ENCODE data around the gene KCNJ5.

The KCNJ5 gene

DNA sequence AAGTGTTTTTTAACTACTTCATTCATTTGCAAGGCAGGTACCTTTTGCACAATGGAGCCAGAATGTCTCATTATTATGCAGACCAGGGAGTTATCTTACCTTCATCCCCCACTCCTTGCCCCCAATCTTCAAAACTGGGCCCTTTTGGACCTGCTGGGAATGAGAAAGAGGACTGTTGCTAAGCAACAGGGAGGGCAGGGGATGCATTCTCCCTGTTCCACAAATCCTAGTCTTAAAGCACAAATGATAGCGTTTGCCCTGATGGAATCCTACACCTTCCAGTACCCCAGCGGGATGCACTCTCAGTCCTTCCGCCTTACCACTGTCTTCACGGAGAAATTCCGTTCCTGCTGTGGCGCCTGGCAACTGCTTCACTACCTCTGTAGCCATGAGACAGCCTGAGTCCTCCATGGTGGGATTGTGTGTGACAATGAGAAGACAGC lies 20.0 kb upstream of the KCNJ5 start:
- Histone ChIP-seq H3K9me3 (ENCODE audit: control insufficient read depth, insufficient read depth, low read length) (no peaks in the 10 kb centered on the region), H3K4me2 (ENCODE audit: low read length) (no peak overlapping the region), H4K20me1 (ENCODE audit: control insufficient read depth, insufficient read depth, low read depth, low read length) (no peaks in the 10 kb centered on the region), H3K36me3 (ENCODE audit: control insufficient read depth, low read length) (no peaks in the 10 kb centered on the region), H3K27ac (ENCODE audit: low read depth, low read length) (no peak overlapping the region), H3K9me2 (replicated peaks; ENCODE audit: control insufficient read depth, low read length) (no peaks in the 10 kb centered on the region), H3F3A (ENCODE audit: control insufficient read depth, insufficient read depth) (no peaks in the 10 kb centered on the region), H3K79me2 (ENCODE audit: control insufficient read depth, low read length) (no peaks in the 10 kb centered on the region), H3K4me1 (ENCODE audit: control insufficient read depth, low read length) (no peaks in the 10 kb centered on the region), H3K4me3 (ENCODE audit: low read length) (no peak overlapping the region), H3K27me3 (ENCODE audit: control insufficient read depth, low read length) (peaks cover 14% of the 10 kb centered on the region)
- TF ChIP-seq EZH2phosphoT487 (IDR thresholded peaks at IDR 0.05; ENCODE audit: borderline replicate concordance, low read length) (no peak), CTCF (IDR thresholded peaks at IDR 0.05; ENCODE audit: low read depth, low read length, poor library complexity, severe bottlenecking) (no peak)

DNA sequence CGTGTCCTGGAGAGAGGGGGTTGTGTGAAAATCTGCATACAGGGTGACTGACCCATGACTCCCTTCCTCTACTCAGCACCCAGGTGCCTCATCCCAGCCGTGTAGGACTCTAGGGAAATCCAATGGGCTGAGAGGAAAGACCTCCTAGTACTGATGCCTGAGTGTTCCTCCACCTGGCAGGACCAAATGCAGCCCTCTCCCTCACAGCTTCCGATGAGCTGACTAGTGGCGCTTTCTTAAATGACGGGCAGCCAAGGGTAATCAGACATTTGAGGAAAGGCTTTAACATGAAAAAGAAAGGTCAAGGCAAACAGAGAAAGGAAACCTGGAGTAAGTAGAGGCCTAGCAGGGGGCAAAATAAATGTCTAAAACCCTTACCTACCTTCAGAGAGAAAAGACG lies 19.1 kb upstream of the KCNJ5 start:
- Histone ChIP-seq H3K27me3 (ENCODE audit: control insufficient read depth, low read length) (peaks cover 17% of the 10 kb centered on the region), H3K79me2 (ENCODE audit: control insufficient read depth, low read length) (no peaks in the 10 kb centered on the region), H3K9me3 (ENCODE audit: control insufficient read depth, insufficient read depth, low read length) (no peaks in the 10 kb centered on the region), H3K4me1 (ENCODE audit: control insufficient read depth, low read length) (no peaks in the 10 kb centered on the region), H3K27ac (ENCODE audit: low read depth, low read length) (no peak overlapping the region), H3K4me2 (ENCODE audit: low read length) (no peak overlapping the region), H3F3A (ENCODE audit: control insufficient read depth, insufficient read depth) (no peaks in the 10 kb centered on the region), H3K36me3 (ENCODE audit: control insufficient read depth, low read length) (no peaks in the 10 kb centered on the region), H4K20me1 (ENCODE audit: control insufficient read depth, insufficient read depth, low read depth, low read length) (no peaks in the 10 kb centered on the region), H3K4me3 (ENCODE audit: low read length) (no peak overlapping the region), H3K9me2 (replicated peaks; ENCODE audit: control insufficient read depth, low read length) (no peaks in the 10 kb centered on the region)
- TF ChIP-seq CTCF (IDR thresholded peaks at IDR 0.05; ENCODE audit: low read depth, low read length, poor library complexity, severe bottlenecking) (no peak), EZH2phosphoT487 (IDR thresholded peaks at IDR 0.05; ENCODE audit: borderline replicate concordance, low read length) (no peak)

DNA sequence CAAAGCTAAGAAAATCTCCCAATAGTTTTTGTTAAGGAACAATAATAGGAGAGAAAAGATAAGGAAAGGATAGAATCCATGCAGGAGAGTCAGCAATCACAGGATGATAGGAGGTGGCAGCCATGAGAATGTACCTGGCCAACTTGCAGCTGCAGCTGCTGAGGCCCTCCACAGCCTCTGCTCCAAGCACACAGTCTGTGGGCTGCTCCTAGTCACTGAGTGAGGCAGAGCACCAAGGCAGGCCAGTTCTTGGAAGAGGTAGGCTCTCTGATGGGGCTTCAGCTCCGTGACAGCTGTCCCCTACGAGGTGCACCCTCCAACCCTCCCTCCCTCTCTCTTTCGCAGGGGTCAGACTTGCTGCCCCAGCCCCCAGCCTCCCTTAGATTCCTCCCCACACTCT lies 18.6 kb upstream of the KCNJ5 start:
- TF ChIP-seq EZH2phosphoT487 (IDR thresholded peaks at IDR 0.05; ENCODE audit: borderline replicate concordance, low read length) (no peak), CTCF (IDR thresholded peaks at IDR 0.05; ENCODE audit: low read depth, low read length, poor library complexity, severe bottlenecking) (no peak)
- no peak overlapping the region for H3K27ac ChIP-seq (ENCODE audit: low read depth, low read length)
- no peaks in the 10 kb centered on the region for H3K36me3 ChIP-seq (ENCODE audit: control insufficient read depth, low read length)
- no peaks in the 10 kb centered on the region for H4K20me1 ChIP-seq (ENCODE audit: control insufficient read depth, insufficient read depth, low read depth, low read length)
- H3K4me1 ChIP-seq (ENCODE audit: control insufficient read depth, low read length) = no peaks in the 10 kb centered on the region
- H3K9me2 ChIP-seq (replicated peaks; ENCODE audit: control insufficient read depth, low read length) = no peaks in the 10 kb centered on the region
- H3K79me2 ChIP-seq (ENCODE audit: control insufficient read depth, low read length) = no peaks in the 10 kb centered on the region
- H3K9me3 ChIP-seq (ENCODE audit: control insufficient read depth, insufficient read depth, low read length) = no peaks in the 10 kb centered on the region
- H3K27me3 ChIP-seq (ENCODE audit: control insufficient read depth, low read length) = peaks cover 17% of the 10 kb centered on the region
- H3K4me2 ChIP-seq (ENCODE audit: low read length) = no peak overlapping the region
- H3F3A ChIP-seq (ENCODE audit: control insufficient read depth, insufficient read depth) = no peaks in the 10 kb centered on the region
- H3K4me3 ChIP-seq (ENCODE audit: low read length) = no peak overlapping the region

- Histone ChIP-seq H3F3A (ENCODE audit: control insufficient read depth, insufficient read depth) (no peaks in the 10 kb centered on the region), H3K4me1 (ENCODE audit: control insufficient read depth, low read length) (no peaks in the 10 kb centered on the region), H3K36me3 (ENCODE audit: control insufficient read depth, low read length) (no peaks in the 10 kb centered on the region), H4K20me1 (ENCODE audit: control insufficient read depth, insufficient read depth, low read depth, low read length) (no peaks in the 10 kb centered on the region), H3K27me3 (ENCODE audit: control insufficient read depth, low read length) (peaks cover 31% of the 10 kb centered on the region), H3K4me2 (ENCODE audit: low read length) (no peak overlapping the region), H3K9me3 (ENCODE audit: control insufficient read depth, insufficient read depth, low read length) (no peaks in the 10 kb centered on the region), H3K4me3 (ENCODE audit: low read length) (no peak overlapping the region), H3K9me2 (replicated peaks; ENCODE audit: control insufficient read depth, low read length) (no peaks in the 10 kb centered on the region), H3K27ac (ENCODE audit: low read depth, low read length) (no peak overlapping the region), H3K79me2 (ENCODE audit: control insufficient read depth, low read length) (no peaks in the 10 kb centered on the region)
- TF ChIP-seq EZH2phosphoT487 (IDR thresholded peaks at IDR 0.05; ENCODE audit: borderline replicate concordance, low read length) = no peak
- TF ChIP-seq CTCF (IDR thresholded peaks at IDR 0.05; ENCODE audit: low read depth, low read length, poor library complexity, severe bottlenecking) = no peak
Observed at GRCh38 chr11:128874427-128874826, 16.7 kb upstream of the KCNJ5 start.

All from DOHH2 (cell line).